ENCODE data around the gene NAGPA.
"Not testable (repeated sequence)": the region's sequence is repeated elsewhere in the genome, so short reads cannot be mapped to it uniquely, and the experiment has no call there.

NAGPA gene

GRCh38 chr16:5059386-5060072 is 25.8 kb upstream of the NAGPA start:
- no peak for DNase-seq

DNA sequence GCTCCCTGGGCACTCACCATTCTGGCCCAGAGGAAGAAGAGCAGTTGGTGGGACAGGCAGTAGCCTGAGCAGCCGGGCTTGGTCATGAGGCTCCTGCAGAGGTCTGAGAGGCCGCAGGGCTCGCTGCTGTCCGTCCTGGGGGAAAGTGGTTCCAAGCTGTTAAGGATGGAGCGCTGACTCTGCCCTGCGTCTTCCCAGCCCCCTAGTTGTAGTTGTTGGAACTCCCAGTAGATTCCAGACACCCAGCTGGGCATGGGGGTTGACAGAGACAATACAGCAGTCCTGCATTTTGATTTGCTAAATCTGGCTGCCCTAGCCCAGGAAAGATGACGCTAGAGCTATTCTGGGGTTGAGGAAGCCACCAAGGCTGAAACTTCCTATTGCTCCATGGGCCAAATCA is 24.7 kb upstream of the NAGPA start:
- no peak for DNase-seq

- DNase-seq: no peak
Measured at GRCh38 chr16:5056352-5056751, 22.6 kb upstream of the NAGPA start.

DNA sequence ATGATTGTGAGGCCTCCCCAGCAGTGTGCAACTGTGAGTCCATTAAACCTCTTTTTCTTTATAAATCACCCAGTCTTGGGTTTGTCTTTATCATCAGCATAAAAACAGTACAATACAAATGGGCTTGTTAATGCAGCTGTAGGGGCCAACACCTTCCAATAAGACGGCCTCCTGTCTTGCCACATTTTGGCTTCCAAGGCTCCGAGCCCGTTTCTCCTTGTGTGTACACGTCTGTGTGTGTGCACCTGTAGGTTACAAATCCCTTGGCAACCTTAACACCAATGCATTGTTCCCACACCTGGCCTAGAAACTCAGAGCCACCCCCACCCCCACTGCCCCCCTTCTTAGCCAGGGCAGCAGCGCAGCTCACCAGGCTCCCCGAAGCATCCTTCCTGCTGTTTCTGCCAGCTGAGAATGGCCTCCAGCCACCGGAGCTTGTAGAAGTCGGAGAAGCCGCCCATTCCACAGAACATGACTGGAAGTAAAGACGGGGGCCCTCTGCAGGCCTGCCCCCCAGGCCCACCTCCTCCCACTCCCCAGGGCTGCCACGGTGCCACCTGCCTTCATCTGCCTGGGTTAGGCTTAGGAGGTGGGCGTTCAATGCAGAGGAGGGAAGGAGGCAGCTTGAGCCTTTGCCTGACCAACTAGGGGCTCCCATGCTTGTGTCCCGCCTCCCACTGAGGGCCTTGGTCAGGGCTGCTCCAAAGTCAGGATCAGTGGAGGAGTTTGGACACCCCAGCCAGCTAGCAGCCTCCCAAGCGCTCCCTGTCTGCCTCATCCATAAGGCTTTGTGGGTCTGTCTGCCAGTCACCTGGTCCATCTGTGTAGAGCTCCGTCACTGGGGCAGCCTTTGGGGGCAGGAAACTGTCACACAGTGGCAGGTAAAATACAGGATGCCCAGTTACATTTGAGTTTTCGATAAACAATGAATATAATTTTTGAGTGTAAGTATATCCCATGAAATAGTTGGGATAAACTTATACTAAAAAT is 21.4 kb upstream of the NAGPA start:
- no peak for DNase-seq

DNA sequence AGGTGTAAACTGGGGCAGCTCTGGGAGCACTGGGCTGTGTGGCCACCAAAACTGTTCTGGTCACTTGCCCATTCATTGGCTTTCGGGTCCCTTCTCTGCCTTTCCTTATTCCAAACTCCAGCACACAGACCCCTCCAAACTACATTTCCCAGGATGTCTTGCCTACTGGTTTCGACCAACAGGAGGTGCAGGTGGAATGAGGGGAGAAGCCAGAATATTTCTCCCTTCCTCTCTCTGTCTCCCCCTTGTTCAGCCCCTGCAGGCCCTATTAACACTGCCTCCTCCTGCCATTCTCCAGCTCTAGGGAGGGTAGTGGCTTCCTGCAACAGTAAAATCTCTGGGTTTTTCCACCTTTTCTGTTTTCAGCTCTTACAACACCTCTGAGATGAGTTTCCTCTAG is 13.2 kb upstream of the NAGPA start:
- no peak for DNase-seq

- DNase-seq: no peak
Measured at GRCh38 chr16:5045499-5046115, 11.9 kb upstream of the NAGPA start.

DNA sequence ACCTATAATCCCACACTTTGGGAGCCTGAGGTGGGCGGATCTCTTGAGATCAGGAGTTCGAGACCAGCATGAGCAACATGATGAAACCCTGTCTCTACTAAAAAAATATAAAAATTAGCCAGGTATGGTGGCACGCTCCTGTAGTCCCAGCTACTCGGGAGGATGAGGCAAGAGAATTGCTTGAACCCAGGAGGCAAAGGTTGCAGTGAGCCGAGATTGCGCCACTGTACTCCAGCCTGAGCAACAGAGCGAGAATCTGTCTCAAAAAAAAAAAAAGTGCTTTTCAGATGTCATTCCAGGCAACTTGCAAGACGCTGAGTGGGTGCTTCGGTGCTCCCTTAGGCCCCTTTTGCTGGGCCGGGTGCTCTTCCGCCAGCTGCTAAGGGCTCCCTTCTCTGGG is 10.8 kb upstream of the NAGPA start:
- not testable (repeated sequence) for DNase-seq

- no peak for DNase-seq
Measured at GRCh38 chr16:5044011-5044540, 10.3 kb upstream of the NAGPA start.

DNA sequence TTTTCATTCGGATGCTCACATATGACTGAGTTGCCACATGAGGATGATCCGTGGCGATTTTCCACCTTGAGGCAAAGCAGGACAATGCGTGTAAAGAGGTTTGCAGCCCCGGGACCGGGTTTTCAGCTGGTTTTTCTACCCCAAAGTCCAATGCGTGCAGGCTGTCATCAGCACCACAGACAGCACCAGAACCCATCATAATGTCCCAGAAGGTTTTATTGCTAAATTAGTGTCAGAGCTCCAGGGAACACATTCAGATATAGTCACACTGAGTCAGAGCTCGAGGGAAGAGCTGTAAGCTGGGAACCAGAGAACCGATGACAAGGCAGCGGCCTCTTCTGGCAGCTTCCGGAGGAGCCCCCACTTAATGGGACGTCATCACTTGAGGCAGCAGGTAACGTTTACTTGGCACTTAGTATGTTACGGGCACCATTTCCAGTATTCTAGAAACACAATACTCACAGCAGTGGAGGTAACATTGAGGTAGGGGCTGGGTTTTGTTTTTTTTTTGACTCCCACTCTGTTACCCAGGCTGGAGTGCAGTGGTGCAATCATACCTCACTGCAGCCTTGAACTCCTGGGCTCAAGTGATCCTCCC is 8.9 kb upstream of the NAGPA start:
- DNase-seq: no peak

- no peak for DNase-seq
Measured at GRCh38 chr16:5041600-5042133, 7.9 kb upstream of the NAGPA start.

DNA sequence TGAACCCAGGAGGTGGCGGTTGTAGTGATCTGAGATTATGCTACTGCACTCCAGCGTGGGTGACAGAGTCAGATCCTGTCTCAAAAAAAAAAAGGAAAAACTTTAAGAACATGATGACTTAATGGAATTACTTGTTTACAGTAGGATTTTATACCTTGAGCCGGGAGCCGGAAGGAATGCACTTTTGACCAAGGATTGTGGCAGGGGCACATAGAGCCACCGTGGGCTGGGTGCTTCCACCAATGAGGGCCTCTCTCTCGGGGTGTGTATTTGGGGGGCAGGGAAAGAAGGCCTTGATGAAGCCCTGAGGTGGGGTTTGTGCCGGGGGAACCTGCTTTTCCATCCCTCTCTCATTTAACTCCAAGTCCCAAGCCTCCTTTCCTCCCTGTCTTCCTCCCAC is 6.7 kb upstream of the NAGPA start:
- no peak for DNase-seq

GRCh38 chr16:5036228-5037156 is 2.8 kb upstream of the NAGPA start:
- DNase-seq: no peak

GRCh38 chr16:5035909-5036227 is 2.1 kb upstream of the NAGPA start:
- no peak for DNase-seq

DNA sequence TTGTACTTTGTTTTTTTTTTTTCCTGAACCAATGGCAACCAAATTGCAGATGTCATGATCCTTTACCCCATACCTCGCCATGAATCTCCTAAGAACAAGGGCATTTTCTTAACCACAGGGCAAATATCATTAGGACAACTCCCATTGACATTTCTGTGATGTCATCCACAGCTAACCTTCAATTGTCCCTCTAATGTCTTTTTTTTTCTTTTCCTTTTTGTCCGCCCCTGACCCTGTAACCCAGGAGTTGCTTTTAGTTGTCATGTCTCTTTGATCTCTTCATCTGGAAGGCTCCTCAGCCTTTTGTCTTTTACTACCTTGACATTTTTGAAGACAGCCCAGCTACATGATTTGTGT is 410 bp upstream of the NAGPA start:
- DNase-seq: no peak

GRCh38 chr16:5032748-5033167 is 977 bp downstream of the NAGPA start:
- no peak for DNase-seq

DNA sequence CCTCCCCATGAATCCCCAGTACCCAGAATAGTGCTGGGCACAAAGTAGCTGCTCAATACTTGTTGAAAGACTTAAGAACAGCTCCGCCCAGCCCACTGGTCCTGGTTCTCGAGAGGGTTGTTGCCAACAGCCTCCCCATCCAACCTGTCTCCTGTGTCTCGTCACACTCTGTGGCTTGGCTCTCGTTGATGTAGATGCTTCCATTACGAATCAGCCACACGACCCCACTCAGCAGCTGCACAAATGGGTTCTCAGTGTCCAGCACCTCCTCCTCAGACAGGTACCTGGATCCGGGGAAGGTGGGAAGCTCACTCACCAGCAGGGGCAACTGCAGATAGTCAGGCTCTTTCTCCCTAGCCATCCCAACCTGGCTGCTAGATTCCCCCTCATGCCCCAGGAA is 2.1 kb downstream of the NAGPA start:
- DNase-seq: no peak

GRCh38 chr16:5030251-5030870 is 3.4 kb downstream of the NAGPA start:
- no peak for DNase-seq

- DNase-seq: no peak
Measured at GRCh38 chr16:5028950-5029475, 4.7 kb downstream of the NAGPA start.

GRCh38 chr16:5027575-5028235 is 6.0 kb downstream of the NAGPA start:
- no peak for DNase-seq

DNA sequence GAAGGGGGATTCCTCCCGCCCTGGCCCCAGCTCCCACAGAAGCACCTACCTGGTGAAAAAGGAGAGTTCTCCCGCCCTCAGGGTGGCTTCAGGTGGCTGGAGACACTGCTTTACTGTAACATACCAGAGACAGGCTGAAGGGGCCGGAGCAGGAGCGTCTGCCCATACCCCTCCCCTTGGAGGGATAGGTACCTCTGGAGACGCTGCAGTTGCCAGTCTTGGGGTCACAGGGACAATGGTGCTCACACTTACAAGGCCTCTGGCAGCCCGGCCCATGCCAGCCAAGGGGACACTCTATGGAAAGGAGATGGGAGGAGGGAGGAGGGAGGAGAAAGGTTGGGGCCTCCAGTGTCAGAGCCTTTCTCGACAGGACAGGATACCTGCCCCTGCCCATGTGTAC is 6.6 kb downstream of the NAGPA start:
- no peak for DNase-seq

GRCh38 chr16:5026664-5027063 is 7.1 kb downstream of the NAGPA start:
- DNase-seq: no peak

All from GF-D8 (cell line).